NK-92 (cell line): ENCODE results near the gene GRK6.
A peak's percentile ranks its signal among the peaks of the same experiment; 100 is the strongest.

Experiments used
- DNase-seq: peaks from one replicate; lab custom pipeline; 2025; ENCODE audit not compliant: unreplicated experiment; lab: John Stamatoyannopoulos, UW

The GRK6 gene

GRCh38 chr5:177425801-177426565 lies 493 bp upstream of the GRK6 start:
- peak; percentile 97 for DNase-seq

- no peak for DNase-seq
These were observed 841 bp downstream of the GRK6 start for GRCh38 chr5:177427211-177427822.

GRCh38 chr5:177427919-177428573 lies 1.6 kb downstream of the GRK6 start:
- DNase-seq = no peak

GRCh38 chr5:177428574-177429217 lies 2.2 kb downstream of the GRK6 start:
- DNase-seq = no peak

- no peak for DNase-seq
These were observed 3.0 kb downstream of the GRK6 start for GRCh38 chr5:177429248-177430040.

- DNase-seq = no peak
These were observed 3.9 kb downstream of the GRK6 start for GRCh38 chr5:177430140-177430951.

GRCh38 chr5:177430972-177431316 lies 4.5 kb downstream of the GRK6 start:
- DNase-seq = no peak

GRCh38 chr5:177431317-177432142 lies 5.1 kb downstream of the GRK6 start:
- DNase-seq = no peak

- no peak for DNase-seq
These were observed 5.8 kb downstream of the GRK6 start for GRCh38 chr5:177432143-177432838.

- no peak for DNase-seq
These were observed 6.6 kb downstream of the GRK6 start for GRCh38 chr5:177432839-177433657.

GRCh38 chr5:177433658-177434217 lies 7.3 kb downstream of the GRK6 start:
- DNase-seq = no peak

GRCh38 chr5:177434437-177434836 lies 8.0 kb downstream of the GRK6 start:
- no peak for DNase-seq

- DNase-seq = no peak
These were observed 8.7 kb downstream of the GRK6 start for GRCh38 chr5:177434942-177435738.

- DNase-seq = no peak
These were observed 9.5 kb downstream of the GRK6 start for GRCh38 chr5:177435847-177436536.

GRCh38 chr5:177437623-177438022 lies 11.1 kb downstream of the GRK6 start:
- no peak for DNase-seq

- DNase-seq = no peak
These were observed 12.0 kb downstream of the GRK6 start for GRCh38 chr5:177438468-177438867.
